NCI-H187 (cell line): ENCODE measurements around the gene TRIO.

Experiments used
- DNase-seq, 2 experiments: peaks; one replicate each; lab custom pipeline; 2025; lab: John Stamatoyannopoulos, UW

The TRIO gene

DNA sequence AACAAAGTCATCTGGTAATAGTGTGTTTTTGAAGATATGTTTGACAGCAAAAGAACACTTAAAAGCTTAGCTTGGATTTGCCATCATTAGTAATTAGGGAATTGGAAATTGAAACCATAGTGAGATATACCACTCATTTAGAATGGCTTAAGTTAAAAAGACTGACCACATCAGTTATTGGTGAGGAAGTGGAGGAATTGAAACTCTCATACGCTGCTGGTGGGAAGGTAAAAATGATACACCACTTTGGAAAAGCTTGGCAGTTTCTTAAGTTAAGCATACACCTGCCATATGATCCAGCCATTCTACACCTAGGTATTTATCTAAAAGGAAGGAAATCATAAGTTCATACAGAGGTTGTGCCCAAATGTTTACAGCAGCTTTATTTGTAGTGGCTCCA, 213.2 kb downstream of the TRIO start:
- no peak for DNase-seq

GRCh38 chr5:14357441-14357840, 214.3 kb downstream of the TRIO start:
- DNase-seq, result no peak

DNA sequence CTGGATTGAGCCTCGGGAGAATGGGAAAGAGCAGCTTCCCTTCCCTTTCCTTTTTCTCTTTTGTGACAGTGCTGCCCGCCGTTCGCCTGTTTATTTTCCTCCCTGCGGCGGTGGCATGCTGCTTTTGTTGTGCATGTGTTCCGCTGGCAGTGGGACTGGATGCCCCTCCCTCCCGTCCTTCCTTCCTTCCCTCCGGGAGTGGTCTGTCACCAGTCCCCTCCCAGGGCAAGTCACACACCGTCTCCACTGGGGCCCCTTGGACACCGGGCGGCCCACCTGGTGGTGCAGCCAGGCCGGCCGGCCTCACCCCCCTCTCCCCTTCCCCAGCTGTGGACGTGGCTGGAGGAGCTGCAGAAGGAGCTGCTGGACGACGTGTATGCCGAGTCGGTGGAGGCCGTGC, 214.7 kb downstream of the TRIO start:
- no peak for DNase-seq

GRCh38 chr5:14358536-14358935, 215.4 kb downstream of the TRIO start:
- DNase-seq, result no peak

DNA sequence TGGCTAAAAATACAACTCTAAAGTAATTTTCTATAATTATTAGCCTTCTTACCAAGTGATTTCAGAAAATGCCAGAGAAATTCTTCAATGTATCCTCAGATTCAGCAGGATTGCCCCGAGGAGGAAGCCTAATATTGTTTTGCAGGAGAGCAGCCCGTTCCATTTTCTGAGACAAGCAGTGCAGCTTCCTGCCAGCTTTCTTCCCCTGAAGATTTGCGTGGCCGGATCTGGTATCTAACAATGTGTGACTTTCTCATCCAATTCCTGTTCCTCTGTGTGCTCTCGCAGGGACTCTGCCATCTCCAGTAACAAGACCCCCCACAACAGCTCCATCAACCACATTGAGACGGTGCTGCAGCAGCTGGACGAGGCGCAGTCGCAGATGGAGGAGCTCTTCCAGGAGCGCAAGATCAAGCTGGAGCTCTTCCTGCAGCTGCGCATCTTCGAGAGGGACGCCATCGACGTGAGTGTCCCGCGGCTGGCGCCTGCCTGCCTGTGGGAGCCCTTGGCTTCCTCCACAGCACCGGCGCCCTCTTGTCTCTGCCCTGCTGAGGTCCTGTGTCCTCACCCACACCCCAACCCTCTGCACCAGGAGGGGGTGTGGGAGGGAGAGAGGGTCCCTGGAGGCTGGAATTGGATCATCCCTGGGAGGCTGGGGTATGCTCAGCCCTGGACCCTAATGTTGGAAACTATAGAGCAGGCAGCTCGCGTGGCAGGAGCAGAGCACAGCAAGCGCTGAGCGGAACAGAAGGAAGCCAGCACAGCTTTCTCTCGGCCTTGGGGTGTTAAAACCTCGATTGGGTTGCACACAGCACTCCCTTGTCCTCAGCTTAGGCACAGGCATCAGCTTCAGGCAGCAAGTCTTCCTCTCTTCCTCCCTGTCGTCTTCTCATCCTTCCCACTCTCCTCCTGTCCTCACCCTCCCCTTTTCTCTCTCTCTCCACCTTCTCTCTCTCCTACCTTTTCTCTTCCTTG, 216.2 kb downstream of the TRIO start:
- no peak for DNase-seq

DNA sequence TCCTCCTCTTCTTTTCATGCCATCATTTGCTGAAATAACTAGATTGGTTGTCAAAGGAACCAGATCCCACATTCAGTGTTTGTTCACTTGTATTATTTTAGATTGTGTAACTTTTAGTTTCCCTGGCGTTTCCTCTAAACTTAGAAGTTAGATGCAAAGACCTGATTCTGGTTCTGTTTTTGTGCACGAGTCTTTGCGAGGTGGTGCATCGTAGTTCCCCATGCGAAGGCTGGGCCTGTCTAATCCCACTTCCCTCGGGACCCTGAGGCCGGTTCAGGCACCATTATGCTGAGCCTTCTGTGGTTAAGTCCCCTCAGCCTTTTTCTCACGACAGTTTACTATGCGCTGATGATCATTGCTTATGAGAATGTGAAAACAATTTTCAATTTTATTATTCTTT, 219.3 kb downstream of the TRIO start:
- no peak for DNase-seq

DNA sequence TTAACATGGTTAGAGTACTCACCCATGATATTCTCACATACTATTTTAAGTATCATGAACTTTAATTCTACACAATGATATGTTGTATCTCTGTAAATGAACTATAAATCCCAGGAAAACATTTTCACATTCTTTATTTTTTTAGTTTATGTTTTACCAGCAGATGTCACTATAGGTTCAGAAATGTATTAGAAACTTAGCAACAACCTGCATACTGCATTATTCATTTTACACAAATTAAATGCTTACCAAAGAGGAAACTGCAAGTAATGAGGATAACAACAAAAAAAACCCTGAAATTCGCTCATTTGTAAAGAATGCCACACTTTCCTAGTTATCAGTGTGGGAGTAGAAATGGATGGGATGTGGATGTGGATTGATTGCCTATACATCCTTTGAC, 221.0 kb downstream of the TRIO start:
- no peak for DNase-seq

- no peak for DNase-seq
These were observed 221.7 kb downstream of the TRIO start for GRCh38 chr5:14364576-14365472.

DNA sequence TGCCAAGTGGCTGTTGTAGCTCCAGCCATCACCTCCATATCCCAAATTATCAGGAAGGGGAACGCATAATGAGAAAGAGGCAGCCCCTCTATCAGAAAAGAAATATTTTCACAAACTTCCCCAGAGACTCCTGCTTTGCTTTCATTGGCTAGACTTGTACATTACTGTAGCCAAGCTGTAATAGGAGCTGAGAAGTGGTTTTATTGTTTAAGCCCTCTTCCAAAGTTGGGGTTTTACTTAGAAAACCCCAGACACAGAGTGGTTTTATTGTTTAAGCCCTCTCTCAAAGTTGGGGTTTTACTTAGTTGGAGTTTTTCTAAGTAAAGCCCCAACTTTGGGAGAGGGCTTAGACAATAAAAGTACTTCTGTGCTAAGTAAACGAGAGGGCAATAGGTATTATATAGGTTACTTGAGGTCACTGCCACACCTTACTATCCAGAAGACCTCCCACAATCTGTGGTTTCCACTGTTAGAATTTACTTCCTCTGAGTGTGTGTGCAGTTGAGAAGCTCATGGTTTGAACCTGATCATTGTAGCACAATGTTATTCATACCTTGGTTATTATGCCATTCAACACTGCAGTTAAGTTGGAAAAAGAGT, 222.8 kb downstream of the TRIO start:
- no peak for DNase-seq

DNA sequence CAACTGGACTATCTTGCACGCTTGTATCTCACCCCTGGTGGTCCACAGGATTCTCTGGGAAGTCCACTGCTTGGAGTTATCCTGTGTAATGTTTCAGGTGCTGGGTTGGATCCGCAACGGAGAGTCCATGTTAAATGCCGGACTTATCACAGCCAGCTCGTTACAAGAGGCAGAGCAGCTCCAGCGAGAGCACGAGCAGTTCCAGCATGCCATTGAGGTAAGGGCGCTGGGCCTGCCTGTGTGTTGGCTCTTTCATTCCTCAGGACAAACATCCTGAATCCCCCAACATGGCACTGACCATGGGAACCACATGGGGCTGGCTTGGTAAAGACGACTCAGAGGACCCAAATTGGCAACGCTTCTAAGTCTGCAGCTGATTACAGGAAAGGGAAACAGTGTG, 223.6 kb downstream of the TRIO start:
- DNase-seq, result no peak

- DNase-seq, result no peak
These were observed 224.2 kb downstream of the TRIO start for GRCh38 chr5:14367364-14367763.

DNA sequence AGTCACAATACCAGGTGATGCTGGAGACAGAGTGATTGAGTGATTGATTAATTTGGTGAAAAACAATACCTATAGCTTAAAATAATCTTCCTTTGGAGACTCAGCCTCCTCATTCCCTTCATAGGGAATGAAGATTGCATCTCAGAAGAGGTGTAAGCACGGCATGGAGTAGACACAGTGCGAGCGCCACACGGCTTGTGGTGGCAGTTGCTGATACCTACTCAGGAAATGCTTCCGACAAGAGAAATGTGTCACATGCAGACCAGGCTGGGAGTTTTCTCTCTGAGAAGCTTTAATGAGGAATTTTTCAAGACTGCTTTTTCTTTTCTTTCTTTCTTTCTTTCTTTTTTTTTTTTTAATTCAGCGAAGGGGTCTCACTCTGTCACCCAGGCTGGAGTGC, 226.6 kb downstream of the TRIO start:
- DNase-seq, result no peak

DNA sequence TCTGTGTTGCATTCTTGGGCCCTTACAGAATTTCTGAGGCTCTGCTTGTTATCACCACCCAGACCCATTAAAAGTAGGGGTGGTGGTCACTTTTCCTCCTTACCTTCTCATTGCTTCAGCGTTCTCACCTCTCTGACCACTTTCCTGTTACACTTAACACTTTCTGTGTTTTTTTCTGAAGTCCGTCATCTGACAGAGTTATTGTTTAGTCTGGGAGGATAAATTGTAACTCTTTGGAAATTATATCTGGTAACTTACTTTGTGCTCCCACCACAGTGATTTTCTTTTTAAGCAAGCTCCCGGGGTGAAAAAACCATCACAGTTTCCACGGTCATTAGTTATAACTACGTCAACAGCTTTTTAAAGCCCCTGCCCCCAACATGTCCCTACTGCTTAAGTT, 227.2 kb downstream of the TRIO start:
- DNase-seq, result no peak

- no peak for DNase-seq
These were observed 230.5 kb downstream of the TRIO start for GRCh38 chr5:14373685-14374084.

DNA sequence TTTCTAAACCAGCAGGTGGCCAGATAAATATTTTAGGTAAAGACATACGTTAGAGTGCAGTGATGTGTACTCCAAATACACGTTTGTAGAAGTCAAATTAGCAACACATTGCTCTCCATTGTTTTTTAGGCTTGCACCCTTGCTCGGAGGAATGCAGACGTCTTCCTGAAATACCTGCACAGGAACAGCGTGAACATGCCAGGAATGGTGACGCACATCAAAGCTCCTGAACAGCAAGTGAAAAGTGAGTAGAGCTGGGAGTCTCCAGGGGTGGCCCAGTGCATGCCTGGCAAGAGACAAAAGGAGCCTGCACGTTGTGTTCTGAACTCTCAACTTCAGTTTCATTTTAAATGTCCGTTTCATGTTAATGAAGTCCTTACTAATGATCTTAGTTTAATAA, 231.0 kb downstream of the TRIO start:
- DNase-seq, result no peak

DNA sequence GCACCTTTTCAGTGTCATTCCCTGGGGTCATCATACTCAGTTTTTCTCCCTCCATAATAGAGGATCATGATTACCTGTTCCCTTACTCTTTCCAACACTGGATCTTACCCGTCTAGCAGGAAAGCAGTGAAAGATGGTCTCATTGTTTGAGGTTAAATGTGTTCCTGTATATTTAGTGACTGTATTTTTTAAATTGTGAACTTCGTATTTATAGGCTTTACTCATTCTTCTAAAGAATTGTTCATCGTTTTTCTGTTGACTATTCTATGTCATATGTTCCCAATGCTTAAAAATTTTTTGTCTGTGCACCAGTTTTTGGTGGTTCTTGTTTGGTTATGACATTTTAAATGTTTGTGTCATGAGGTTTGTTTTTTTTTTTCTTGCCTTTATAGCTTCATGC, 233.6 kb downstream of the TRIO start:
- no peak for DNase-seq

- no peak for DNase-seq
These were observed 236.8 kb downstream of the TRIO start for GRCh38 chr5:14379739-14380497.

- DNase-seq, result no peak
These were observed 237.6 kb downstream of the TRIO start for GRCh38 chr5:14380712-14381111.

GRCh38 chr5:14382640-14383039, 239.5 kb downstream of the TRIO start:
- no peak for DNase-seq

- no peak for DNase-seq
These were observed 240.8 kb downstream of the TRIO start for GRCh38 chr5:14383923-14384322.

DNA sequence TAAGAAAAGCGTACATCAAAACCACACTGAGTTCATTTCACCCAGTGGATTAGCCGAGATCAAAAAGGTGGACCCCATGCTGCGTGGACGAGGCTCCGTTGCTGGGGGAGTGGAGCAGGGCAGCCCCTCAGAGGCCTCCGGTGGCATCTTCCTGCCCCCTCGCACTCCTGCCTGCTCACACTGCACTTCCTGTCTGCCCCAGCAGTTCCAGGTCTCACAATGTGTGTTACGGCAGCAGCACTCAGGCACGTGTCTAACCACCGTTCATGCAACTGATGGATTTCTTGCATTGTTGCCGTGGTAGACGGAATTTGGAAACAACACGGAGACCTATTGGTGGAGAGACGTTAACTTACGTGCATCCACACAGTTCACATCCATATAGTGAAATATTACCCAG, 241.9 kb downstream of the TRIO start:
- DNase-seq, result no peak
